Nephron (organoid): ENCODE measurements around the gene HPD.

Experiments
- H3K27ac Mint-ChIP-seq, 3 experiments: 2 replicates each; pipeline ENCODE4 v1.8.0; 2020; ENCODE audit warnings: mixed read lengths in 3 of 3, mild to moderate bottlenecking in 2 of 3, moderate library complexity in 1 of 3
- H3K27me3 Mint-ChIP-seq: 2 replicates; pipeline ENCODE4 v1.8.0; 2021; ENCODE audit warnings: low read depth, mild to moderate bottlenecking, moderate library complexity, mixed read lengths
- H3K36me3 Mint-ChIP-seq: 2 replicates; pipeline ENCODE4 v1.8.0; 2020; ENCODE audit warnings: low read depth, mixed read lengths
- H3K4me1 Mint-ChIP-seq: 2 replicates; pipeline ENCODE4 v1.8.0; 2020; ENCODE audit warnings: mixed read lengths
- H3K4me3 Mint-ChIP-seq, 3 experiments: 2 replicates each; pipeline ENCODE4 v1.8.0; 2020; ENCODE audit warnings: mild to moderate bottlenecking in 3 of 3, mixed read lengths in 3 of 3, moderate library complexity in 2 of 3
- H3K9me3 Mint-ChIP-seq: 2 replicates; pipeline ENCODE4 v1.8.0; 2020; ENCODE audit warnings: mixed read lengths
- TF ChIP-seq, protein P1 (sequence below), 3 experiments: fragments of 200-600 bp; sonication (generic); IDR thresholded peaks; one replicate each; pipeline ENCODE4 v1.5.0; 2021; ENCODE audit warnings: antibody characterized with exemption in 3 of 3; ENCODE audit not compliant: unreplicated experiment in 3 of 3

Gene HPD

DNA sequence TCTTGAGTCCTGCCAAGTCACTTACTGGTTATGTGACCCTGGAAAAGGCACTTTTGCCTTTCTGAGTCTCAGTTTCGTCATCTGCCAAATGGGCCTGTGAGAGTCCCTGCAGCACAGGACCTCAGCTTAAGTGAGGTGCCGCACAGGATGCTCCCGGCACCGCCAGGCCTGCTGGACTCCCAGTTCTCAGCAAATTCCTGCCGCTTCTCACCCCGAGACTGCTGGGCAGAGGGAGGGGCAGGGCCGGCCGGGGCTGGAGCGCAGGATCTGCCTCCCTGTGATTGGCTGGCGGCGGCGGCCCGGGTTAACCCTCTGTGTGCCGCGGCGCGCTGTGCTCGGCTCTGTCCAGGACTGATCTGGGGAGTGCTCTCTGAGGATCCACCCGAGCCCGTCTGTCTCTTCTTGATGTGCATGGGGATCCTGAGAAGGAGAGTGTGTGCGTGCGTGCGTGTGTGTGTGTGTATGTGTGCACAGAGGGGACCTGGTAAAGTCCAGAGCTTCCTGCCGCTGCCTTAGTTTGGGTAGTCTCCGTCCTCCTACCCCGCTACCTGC, 46.3 kb downstream of the HPD start:
- peak overlapping the region; percentile 86 to 89 (median 87) for H3K4me3 Mint-ChIP-seq
- peaks cover 37% of the 10 kb centered on the region for H3K36me3 Mint-ChIP-seq
- H3K9me3 Mint-ChIP-seq = no peaks in the 10 kb centered on the region
- TF ChIP-seq, protein P1, sequence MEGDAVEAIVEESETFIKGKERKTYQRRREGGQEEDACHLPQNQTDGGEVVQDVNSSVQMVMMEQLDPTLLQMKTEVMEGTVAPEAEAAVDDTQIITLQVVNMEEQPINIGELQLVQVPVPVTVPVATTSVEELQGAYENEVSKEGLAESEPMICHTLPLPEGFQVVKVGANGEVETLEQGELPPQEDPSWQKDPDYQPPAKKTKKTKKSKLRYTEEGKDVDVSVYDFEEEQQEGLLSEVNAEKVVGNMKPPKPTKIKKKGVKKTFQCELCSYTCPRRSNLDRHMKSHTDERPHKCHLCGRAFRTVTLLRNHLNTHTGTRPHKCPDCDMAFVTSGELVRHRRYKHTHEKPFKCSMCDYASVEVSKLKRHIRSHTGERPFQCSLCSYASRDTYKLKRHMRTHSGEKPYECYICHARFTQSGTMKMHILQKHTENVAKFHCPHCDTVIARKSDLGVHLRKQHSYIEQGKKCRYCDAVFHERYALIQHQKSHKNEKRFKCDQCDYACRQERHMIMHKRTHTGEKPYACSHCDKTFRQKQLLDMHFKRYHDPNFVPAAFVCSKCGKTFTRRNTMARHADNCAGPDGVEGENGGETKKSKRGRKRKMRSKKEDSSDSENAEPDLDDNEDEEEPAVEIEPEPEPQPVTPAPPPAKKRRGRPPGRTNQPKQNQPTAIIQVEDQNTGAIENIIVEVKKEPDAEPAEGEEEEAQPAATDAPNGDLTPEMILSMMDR (IDR thresholded peaks at IDR 0.05; ENCODE audit: unreplicated experiment in 3 of 3) = peak; percentile 38 to 58 (median 45)
- H3K4me1 Mint-ChIP-seq = peaks cover 25% of the 10 kb centered on the region
- peak overlapping the region in 2 of 3 experiments; percentile 52 to 60 for H3K27ac Mint-ChIP-seq
- H3K27me3 Mint-ChIP-seq = no peaks in the 10 kb centered on the region

DNA sequence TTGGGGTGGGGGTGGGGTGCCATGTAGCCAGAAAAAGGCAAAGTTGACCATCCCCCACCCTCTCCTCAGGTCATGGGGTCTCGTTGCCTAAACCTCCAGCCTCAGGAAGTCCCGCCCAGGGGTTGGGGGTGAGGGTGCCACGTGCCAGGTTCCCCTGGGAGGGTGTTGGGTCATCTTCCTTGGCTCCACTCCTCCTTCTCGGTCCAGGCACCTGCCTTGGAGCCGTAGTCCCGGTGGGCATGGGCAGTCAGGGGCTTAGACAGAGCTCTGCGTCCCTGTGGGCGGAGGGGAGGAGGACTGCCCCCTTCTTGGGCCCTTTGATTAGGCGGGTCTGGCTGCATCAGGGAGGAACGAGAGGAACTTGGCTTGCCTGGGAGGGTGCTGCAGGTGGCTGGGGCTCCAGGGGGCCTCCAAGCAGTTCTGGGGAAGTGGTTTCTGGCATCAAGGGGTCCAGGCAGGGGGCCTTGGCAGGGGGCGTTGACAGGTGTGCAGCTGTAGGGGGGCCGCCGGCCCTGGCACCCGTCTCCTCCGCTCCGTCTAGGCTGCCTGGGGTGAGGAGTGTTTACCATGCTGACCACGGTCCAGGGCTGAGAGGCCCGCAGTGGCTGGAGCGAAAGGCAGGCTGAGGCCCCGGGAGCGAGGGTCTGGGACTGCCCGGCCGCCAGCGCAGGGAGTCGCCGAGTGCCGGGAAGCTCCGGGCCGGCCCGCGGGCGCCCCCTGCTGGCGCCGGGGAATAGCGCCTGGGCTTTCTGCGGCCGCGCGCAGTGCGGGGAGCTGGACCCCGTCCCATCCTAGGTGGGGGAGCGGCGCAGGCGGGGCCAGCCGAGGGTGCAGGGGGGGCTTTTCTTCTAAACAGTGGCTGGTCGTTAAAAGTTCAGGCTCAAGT, 47.0 kb downstream of the HPD start:
- H3K4me1 Mint-ChIP-seq = peaks cover 31% of the 10 kb centered on the region
- H3K36me3 Mint-ChIP-seq = peaks cover 35% of the 10 kb centered on the region
- peak overlapping the region in 1 of 3 experiments; percentile 23 for H3K27ac Mint-ChIP-seq
- H3K27me3 Mint-ChIP-seq = no peaks in the 10 kb centered on the region
- peak overlapping the region; percentile 86 to 89 (median 87) for H3K4me3 Mint-ChIP-seq
- H3K9me3 Mint-ChIP-seq = no peaks in the 10 kb centered on the region
- TF ChIP-seq, protein P1 (IDR thresholded peaks at IDR 0.05; ENCODE audit: unreplicated experiment in 3 of 3) = peak; percentile 99 to 100 (median 100)

DNA sequence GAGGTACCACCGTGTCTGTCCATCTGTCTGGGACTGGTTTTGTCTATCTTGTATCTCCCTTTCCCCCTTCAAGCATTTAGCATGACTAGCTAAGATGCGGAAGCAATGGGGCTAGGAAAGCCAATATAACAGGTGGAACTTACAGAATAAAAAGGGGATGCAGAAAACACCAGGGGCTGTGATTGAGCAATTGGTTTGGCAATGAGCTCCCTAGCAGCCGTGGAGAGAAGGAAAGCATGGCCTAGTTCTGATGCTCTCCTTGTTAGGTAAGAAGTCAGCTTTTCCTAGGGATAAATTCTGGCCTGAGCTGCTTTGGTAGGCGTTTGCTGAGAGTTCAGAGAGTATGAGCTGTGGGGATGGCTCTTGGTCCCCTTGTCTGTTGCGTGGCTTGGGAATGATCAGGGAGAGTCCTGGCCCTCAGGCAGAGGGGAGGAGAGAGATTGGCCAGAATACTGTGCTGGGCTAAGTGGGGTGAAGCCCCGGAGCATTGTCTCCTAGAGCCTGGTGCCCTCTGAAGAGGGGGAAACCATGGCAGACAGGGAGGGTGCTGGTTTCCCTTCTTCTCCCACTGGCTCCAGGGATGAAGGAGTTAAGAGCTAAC, 47.7 kb downstream of the HPD start:
- Mint-ChIP-seq H3K27me3 (no peaks in the 10 kb centered on the region), H3K4me3 (peak overlapping the region; percentile 75 to 86 (median 79)), H3K4me1 (peaks cover 38% of the 10 kb centered on the region), H3K27ac (peak overlapping the region; percentile 23 to 62 (median 51)), H3K36me3 (peaks cover 32% of the 10 kb centered on the region), H3K9me3 (no peaks in the 10 kb centered on the region)
- TF ChIP-seq, protein P1 (IDR thresholded peaks at IDR 0.05; ENCODE audit: unreplicated experiment in 3 of 3) = no peak

DNA sequence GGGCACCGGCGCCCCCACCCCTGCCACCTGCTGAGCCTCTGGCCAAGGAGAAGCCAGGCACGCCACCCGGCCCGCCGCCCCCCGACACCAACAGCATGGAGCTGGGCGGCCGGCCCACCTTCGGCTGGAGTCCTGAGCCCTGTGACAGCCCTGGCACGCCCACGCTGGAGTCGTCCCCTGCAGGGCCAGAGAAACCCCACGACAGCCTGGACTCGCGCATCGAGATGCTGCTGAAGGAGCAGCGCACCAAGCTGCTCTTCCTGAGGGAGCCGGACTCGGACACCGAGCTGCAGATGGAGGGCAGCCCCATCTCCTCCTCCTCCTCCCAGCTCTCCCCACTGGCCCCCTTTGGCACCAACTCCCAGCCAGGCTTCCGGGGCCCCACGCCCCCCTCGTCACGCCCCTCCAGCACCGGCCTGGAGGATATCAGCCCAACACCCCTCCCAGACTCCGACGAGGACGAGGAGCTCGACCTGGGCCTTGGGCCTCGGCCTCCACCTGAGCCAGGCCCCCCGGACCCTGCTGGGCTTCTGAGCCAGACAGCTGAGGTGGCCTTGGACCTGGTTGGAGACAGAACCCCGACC, 48.3 kb downstream of the HPD start:
- Mint-ChIP-seq H3K4me3 (peak overlapping the region in 1 of 3 experiments; percentile 79), H3K27me3 (no peaks in the 10 kb centered on the region), H3K4me1 (peaks cover 42% of the 10 kb centered on the region), H3K36me3 (peaks cover 30% of the 10 kb centered on the region), H3K9me3 (no peaks in the 10 kb centered on the region), H3K27ac (no peak overlapping the region)
- TF ChIP-seq, protein P1 (IDR thresholded peaks at IDR 0.05; ENCODE audit: unreplicated experiment in 3 of 3) = no peak

DNA sequence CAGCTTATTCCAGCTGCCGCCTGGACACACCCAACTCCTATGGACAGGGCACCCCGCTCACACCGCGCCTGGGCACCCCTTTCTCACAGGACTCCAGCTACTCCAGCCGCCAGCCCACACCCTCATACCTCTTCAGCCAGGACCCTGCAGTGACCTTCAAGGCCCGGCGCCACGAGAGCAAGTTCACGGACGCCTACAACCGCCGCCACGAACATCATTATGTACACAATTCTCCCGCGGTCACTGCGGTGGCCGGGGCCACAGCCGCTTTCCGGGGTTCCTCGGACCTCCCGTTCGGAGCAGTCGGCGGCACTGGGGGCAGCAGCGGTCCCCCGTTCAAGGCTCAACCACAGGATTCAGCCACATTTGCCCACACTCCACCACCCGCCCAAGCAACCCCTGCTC, 48.9 kb downstream of the HPD start:
- no peak overlapping the region for H3K27ac Mint-ChIP-seq
- H3K36me3 Mint-ChIP-seq = peaks cover 29% of the 10 kb centered on the region
- no peaks in the 10 kb centered on the region for H3K9me3 Mint-ChIP-seq
- H3K27me3 Mint-ChIP-seq = no peaks in the 10 kb centered on the region
- peak overlapping the region; percentile 27 to 48 (median 42) for H3K4me3 Mint-ChIP-seq
- TF ChIP-seq, protein P1 (IDR thresholded peaks at IDR 0.05; ENCODE audit: unreplicated experiment in 3 of 3) = no peak
- H3K4me1 Mint-ChIP-seq = peaks cover 42% of the 10 kb centered on the region
